ENCODE results near the gene MAP3K9.

DNA sequence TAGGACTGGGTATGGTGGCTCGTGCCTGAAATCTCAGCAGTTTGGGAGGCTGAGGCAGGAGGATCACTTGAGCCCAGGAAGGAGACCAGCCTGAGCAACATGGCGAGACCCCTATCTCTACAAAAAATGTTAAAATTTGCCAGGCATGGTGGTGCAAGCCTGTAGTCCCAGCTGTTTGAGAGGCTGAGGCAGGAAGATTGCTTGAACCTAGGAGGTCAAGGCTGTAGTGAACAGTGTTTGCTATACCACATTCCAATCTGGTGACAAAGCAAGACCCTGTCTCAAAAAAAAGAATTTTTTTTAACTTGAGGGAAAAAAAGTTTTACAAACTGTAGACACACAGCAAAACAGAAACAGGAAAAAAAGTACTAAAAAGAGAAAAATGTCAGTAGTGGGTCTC lies 2.3 kb upstream of the MAP3K9 start:
- TF ChIP-seq, protein P1, sequence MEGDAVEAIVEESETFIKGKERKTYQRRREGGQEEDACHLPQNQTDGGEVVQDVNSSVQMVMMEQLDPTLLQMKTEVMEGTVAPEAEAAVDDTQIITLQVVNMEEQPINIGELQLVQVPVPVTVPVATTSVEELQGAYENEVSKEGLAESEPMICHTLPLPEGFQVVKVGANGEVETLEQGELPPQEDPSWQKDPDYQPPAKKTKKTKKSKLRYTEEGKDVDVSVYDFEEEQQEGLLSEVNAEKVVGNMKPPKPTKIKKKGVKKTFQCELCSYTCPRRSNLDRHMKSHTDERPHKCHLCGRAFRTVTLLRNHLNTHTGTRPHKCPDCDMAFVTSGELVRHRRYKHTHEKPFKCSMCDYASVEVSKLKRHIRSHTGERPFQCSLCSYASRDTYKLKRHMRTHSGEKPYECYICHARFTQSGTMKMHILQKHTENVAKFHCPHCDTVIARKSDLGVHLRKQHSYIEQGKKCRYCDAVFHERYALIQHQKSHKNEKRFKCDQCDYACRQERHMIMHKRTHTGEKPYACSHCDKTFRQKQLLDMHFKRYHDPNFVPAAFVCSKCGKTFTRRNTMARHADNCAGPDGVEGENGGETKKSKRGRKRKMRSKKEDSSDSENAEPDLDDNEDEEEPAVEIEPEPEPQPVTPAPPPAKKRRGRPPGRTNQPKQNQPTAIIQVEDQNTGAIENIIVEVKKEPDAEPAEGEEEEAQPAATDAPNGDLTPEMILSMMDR (IDR thresholded peaks at IDR 0.05; ENCODE audit: insufficient read depth, low read length, poor library complexity, severe bottlenecking) = no peak
- no peak for TF ChIP-seq EZH2phosphoT487 (conservative IDR thresholded peaks at IDR 0.05; ENCODE audit: low read length)
